SK-N-MC (cell line): Measurements from ENCODE around the gene ELFN2.

Experiments
- EZH2 ChIP-seq: fragments of 200-600 bp; sonication (generic); IDR thresholded peaks from one replicate; pipeline ENCODE4 v1.6.1; 2017; ENCODE audit warnings: antibody characterized with exemption
- FOXP2 ChIP-seq: optimal IDR thresholded peaks from 2 replicates; pipeline ENCODE3; 2011; ENCODE audit warnings: mild to moderate bottlenecking, moderate library complexity; ENCODE audit not compliant: insufficient read depth; ENCODE audit errors: extremely low read length, control extremely low read depth
- POLR2AphosphoS5 ChIP-seq: IDR thresholded peaks from 2 replicates; pipeline ENCODE4 v1.6.1; 2012; ENCODE audit warnings: mild to moderate bottlenecking, low read depth, low read length, borderline replicate concordance

DNA sequence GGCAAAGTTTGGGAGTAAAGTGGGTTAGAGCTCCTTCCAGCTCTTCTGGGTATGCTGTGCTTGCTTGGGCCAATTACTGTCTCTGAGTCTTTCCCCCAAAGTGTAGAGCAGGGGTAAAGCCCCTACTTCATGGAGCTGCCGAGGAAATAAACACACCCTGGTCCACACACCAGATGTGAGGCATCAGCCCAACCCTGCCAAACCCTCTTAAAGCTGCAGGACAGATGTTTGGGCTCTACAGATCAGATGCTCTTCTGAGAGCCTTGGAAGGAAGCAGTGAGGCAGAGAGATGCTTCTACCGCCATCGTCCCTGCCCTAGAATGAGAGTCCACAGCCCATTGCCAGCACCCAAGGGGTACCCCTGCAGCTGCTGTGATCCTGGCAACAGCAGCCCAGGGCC, 64.7 kb downstream of the ELFN2 start:
- TF ChIP-seq EZH2 = no peak
- TF ChIP-seq FOXP2 = no peak
- no peak for TF ChIP-seq POLR2AphosphoS5
